ENCODE results near the gene KBTBD2. TPM values are rescaled to one million over a fixed set of nuclear protein-coding genes. Genes with fewer than 3 reads are reported as not detected.

The KBTBD2 gene
- total and polyA plus RNA-seq, 2 experiments from 2014 or later, result 19.1 to 33.1 TPM

DNA sequence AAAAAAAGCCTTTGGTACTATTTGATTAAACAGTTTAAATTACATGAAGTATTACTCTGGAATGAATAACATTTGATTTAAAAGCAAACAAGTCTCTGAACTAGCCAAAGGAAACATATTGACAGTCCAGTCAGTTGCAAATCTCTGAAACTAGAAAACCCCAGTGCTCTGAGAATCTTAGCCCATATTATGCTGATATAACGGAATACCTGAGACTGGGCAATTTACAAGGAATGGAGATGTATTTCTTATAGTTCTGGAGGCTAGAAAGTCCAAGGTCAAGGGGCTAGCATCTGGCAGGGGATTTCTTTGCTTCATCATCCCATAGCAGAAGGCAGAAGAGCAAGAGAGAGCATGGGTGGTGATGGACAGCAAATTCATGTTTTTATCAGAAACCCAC lies 44.0 kb upstream of the KBTBD2 start:
- WGBS, 2 experiments (ENCODE audit: low coverage in 1 of 2, low lambda C conversion rate in 2 of 2, missing lambda C conversion rate in 2 of 2), result 55 to 74% methylated on average over 1 of the region's 1 CpG
- Histone ChIP-seq H3K27ac (no peak overlapping the region), H3K4me2 (ENCODE audit: unreplicated experiment) (no peak overlapping the region), H4K20me1 (ENCODE audit: insufficient read depth) (peaks cover 28% of the 10 kb centered on the region), H3K9me3 (ENCODE audit: low read depth) (no peaks in the 10 kb centered on the region), H3K27me3 (replicated peaks; ENCODE audit: insufficient read depth) (no peaks in the 10 kb centered on the region), H3K4me3 (no peak overlapping the region), H3K36me3 (ENCODE audit: low read depth) (peaks cover 15% of the 10 kb centered on the region), H3K4me1 (ENCODE audit: insufficient read depth) (peaks cover 20% of the 10 kb centered on the region), H3F3A (ENCODE audit: insufficient read depth) (peaks cover 31% of the 10 kb centered on the region), H3K9ac (no peak overlapping the region), H2AFZ (no peak overlapping the region), H3K79me2 (ENCODE audit: insufficient read depth) (peaks cover 100% of the 10 kb centered on the region), H3K9me2 (ENCODE audit: insufficient read depth) (no peaks in the 10 kb centered on the region)
- no peak for TF ChIP-seq EZH2phosphoT487 (IDR thresholded peaks at IDR 0.05; ENCODE audit: insufficient read depth, low read depth)
- no peak for TF ChIP-seq EZH2 (IDR thresholded peaks at IDR 0.05; ENCODE audit: insufficient read depth, poor library complexity, severe bottlenecking)
- in situ Hi-C loops (cut with MboI), result no loop called here
- DNase-seq, result no peak

DNA sequence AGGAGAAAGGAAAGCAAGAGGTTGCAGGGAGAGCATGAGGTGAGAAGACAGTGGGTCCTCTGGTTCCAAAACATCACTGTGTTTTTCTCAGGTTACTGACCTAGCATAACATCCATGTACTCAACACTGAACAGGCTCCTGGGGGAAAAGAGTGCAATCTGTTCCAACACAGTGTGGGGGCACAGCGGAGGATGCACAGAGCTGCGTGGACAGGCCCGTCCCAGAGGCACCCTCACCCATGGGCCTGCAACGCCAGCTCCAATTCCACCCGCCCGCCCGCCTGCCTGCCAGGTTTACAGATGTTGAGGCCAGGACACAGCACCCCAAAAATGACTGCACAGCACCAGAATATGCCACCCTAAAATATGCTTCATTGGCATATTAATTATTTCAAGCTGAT lies 38.8 kb upstream of the KBTBD2 start:
- WGBS, 2 experiments (ENCODE audit: low coverage in 1 of 2, low lambda C conversion rate in 2 of 2, missing lambda C conversion rate in 2 of 2), result 94 to 95% methylated on average over 7 of the region's 7 CpGs
- Histone ChIP-seq H3K27me3 (replicated peaks; ENCODE audit: insufficient read depth) (no peaks in the 10 kb centered on the region), H3K79me2 (ENCODE audit: insufficient read depth) (peaks cover 96% of the 10 kb centered on the region), H3K9me2 (ENCODE audit: insufficient read depth) (no peaks in the 10 kb centered on the region), H3K9me3 (ENCODE audit: low read depth) (no peaks in the 10 kb centered on the region), H3K4me1 (ENCODE audit: insufficient read depth) (no peaks in the 10 kb centered on the region), H3K27ac (no peak overlapping the region), H2AFZ (no peak overlapping the region), H3K4me3 (no peak overlapping the region), H3F3A (ENCODE audit: insufficient read depth) (peaks cover 6% of the 10 kb centered on the region; the same call in 1 of the 2 replicates), H3K36me3 (ENCODE audit: low read depth) (peaks cover 48% of the 10 kb centered on the region), H3K4me2 (ENCODE audit: unreplicated experiment) (no peak overlapping the region), H3K9ac (no peak overlapping the region), H4K20me1 (ENCODE audit: insufficient read depth) (peaks cover 6% of the 10 kb centered on the region; the same call in 1 of the 2 replicates)
- in situ Hi-C loops (cut with MboI), result no loop called here
- no peak for TF ChIP-seq EZH2phosphoT487 (IDR thresholded peaks at IDR 0.05; ENCODE audit: insufficient read depth, low read depth)
- TF ChIP-seq EZH2 (IDR thresholded peaks at IDR 0.05; ENCODE audit: insufficient read depth, poor library complexity, severe bottlenecking), result no peak
- no peak for DNase-seq

- no peak overlapping the region for H3K27ac ChIP-seq
- 77 to 80% methylated on average over 13 of the region's 13 CpGs for WGBS, 2 experiments (ENCODE audit: low coverage in 1 of 2, low lambda C conversion rate in 2 of 2, missing lambda C conversion rate in 2 of 2)
- no peak overlapping the region for H3K4me2 ChIP-seq (ENCODE audit: unreplicated experiment)
- peaks cover 10% of the 10 kb centered on the region; the same call in 1 of the 2 replicates for H3F3A ChIP-seq (ENCODE audit: insufficient read depth)
- no peak overlapping the region for H2AFZ ChIP-seq
- H3K9ac ChIP-seq, result no peak overlapping the region
- H3K4me3 ChIP-seq, result no peak overlapping the region
- no peaks in the 10 kb centered on the region for H3K4me1 ChIP-seq (ENCODE audit: insufficient read depth)
- peaks cover 49% of the 10 kb centered on the region for H3K36me3 ChIP-seq (ENCODE audit: low read depth)
- H3K79me2 ChIP-seq (ENCODE audit: insufficient read depth), result peaks cover 96% of the 10 kb centered on the region
- H3K9me3 ChIP-seq (ENCODE audit: low read depth), result no peaks in the 10 kb centered on the region
- no peaks in the 10 kb centered on the region for H3K27me3 ChIP-seq (replicated peaks; ENCODE audit: insufficient read depth)
- H3K9me2 ChIP-seq (ENCODE audit: insufficient read depth), result no peaks in the 10 kb centered on the region
- no peak for TF ChIP-seq EZH2phosphoT487 (IDR thresholded peaks at IDR 0.05; ENCODE audit: insufficient read depth, low read depth)
- no peak for TF ChIP-seq EZH2 (IDR thresholded peaks at IDR 0.05; ENCODE audit: insufficient read depth, poor library complexity, severe bottlenecking)
- peaks cover 6% of the 10 kb centered on the region; the same call in 1 of the 2 replicates for H4K20me1 ChIP-seq (ENCODE audit: insufficient read depth)
- in situ Hi-C loops (cut with MboI), result no loop called here
- no peak for DNase-seq
Observed at GRCh38 chr7:32929430-32930143, 38.0 kb upstream of the KBTBD2 start.

GRCh38 chr7:32928785-32929298 lies 37.3 kb upstream of the KBTBD2 start:
- in situ Hi-C loops (cut with MboI), result no loop called here

More at GRCh38 chr7:32928785-32929298, 37.3 kb upstream of the KBTBD2 start:
- peaks cover 53% of the 10 kb centered on the region for H3K36me3 ChIP-seq (ENCODE audit: low read depth)
- H3F3A ChIP-seq (ENCODE audit: insufficient read depth), result peaks cover 10% of the 10 kb centered on the region; the same call in 1 of the 2 replicates
- no peaks in the 10 kb centered on the region for H3K9me2 ChIP-seq (ENCODE audit: insufficient read depth)
- H3K4me2 ChIP-seq (ENCODE audit: unreplicated experiment), result no peak overlapping the region
- H3K9ac ChIP-seq, result no peak overlapping the region
- 95 to 98% methylated on average over 2 of the region's 2 CpGs for WGBS, 2 experiments (ENCODE audit: low coverage in 1 of 2, low lambda C conversion rate in 2 of 2, missing lambda C conversion rate in 2 of 2)
- no peak for TF ChIP-seq EZH2phosphoT487 (IDR thresholded peaks at IDR 0.05; ENCODE audit: insufficient read depth, low read depth)
- TF ChIP-seq EZH2 (IDR thresholded peaks at IDR 0.05; ENCODE audit: insufficient read depth, poor library complexity, severe bottlenecking), result no peak
- DNase-seq, result no peak
- H3K9me3 ChIP-seq (ENCODE audit: low read depth), result no peaks in the 10 kb centered on the region
- H3K27me3 ChIP-seq (replicated peaks; ENCODE audit: insufficient read depth), result no peaks in the 10 kb centered on the region
- H3K27ac ChIP-seq, result no peak overlapping the region
- peaks cover 91% of the 10 kb centered on the region for H3K79me2 ChIP-seq (ENCODE audit: insufficient read depth)
- H4K20me1 ChIP-seq (ENCODE audit: insufficient read depth), result peaks cover 6% of the 10 kb centered on the region; the same call in 1 of the 2 replicates
- H2AFZ ChIP-seq, result no peak overlapping the region
- no peaks in the 10 kb centered on the region for H3K4me1 ChIP-seq (ENCODE audit: insufficient read depth)
- H3K4me3 ChIP-seq, result no peak overlapping the region
